ENCODE data around the gene GAP43. TPM values are rescaled to one million over a fixed set of nuclear protein-coding genes. Genes with fewer than 3 reads are reported as not detected.
"Not testable (repeated sequence)": the region's sequence is repeated elsewhere in the genome, so short reads cannot be mapped to it uniquely, and the experiment has no call there.

GAP43 gene
- total RNA-seq, 1 experiment from 2014 or later = 0.23 TPM

- DNase-seq (ENCODE audit: low read depth) = peak; percentile 34
These were observed 74.1 kb downstream of the GAP43 start for GRCh38 chr3:115697263-115698053.

GRCh38 chr3:115698851-115699591 lies 75.7 kb downstream of the GAP43 start:
- DNase-seq (ENCODE audit: low read depth) = peak; percentile 73

GRCh38 chr3:115699706-115700105 lies 76.4 kb downstream of the GAP43 start:
- DNase-seq (ENCODE audit: low read depth) = peak; percentile 66

GRCh38 chr3:115702598-115702997 lies 79.3 kb downstream of the GAP43 start:
- no peak for DNase-seq (ENCODE audit: low read depth)

- peak; percentile 28 for DNase-seq (ENCODE audit: low read depth)
These were observed 81.5 kb downstream of the GAP43 start for GRCh38 chr3:115704661-115705338.

- no peak for DNase-seq (ENCODE audit: low read depth)
These were observed 83.1 kb downstream of the GAP43 start for GRCh38 chr3:115706311-115706829.

- DNase-seq (ENCODE audit: low read depth) = no peak
These were observed 85.2 kb downstream of the GAP43 start for GRCh38 chr3:115708540-115708939.

- DNase-seq (ENCODE audit: low read depth) = no peak
These were observed 85.8 kb downstream of the GAP43 start for GRCh38 chr3:115709093-115709492.

- DNase-seq (ENCODE audit: low read depth) = no peak
These were observed 86.6 kb downstream of the GAP43 start for GRCh38 chr3:115709931-115710330.

- DNase-seq (ENCODE audit: low read depth) = peak; percentile 29
These were observed 87.5 kb downstream of the GAP43 start for GRCh38 chr3:115710799-115711198.

- DNase-seq (ENCODE audit: low read depth) = no peak
These were observed 89.6 kb downstream of the GAP43 start for GRCh38 chr3:115712871-115713270.

- DNase-seq (ENCODE audit: low read depth) = no peak
These were observed 90.0 kb downstream of the GAP43 start for GRCh38 chr3:115713284-115713683.

- DNase-seq (ENCODE audit: low read depth) = no peak
These were observed 92.0 kb downstream of the GAP43 start for GRCh38 chr3:115715241-115715745.

- DNase-seq (ENCODE audit: low read depth) = no peak
These were observed 97.7 kb downstream of the GAP43 start for GRCh38 chr3:115720983-115721382.

GRCh38 chr3:115725800-115726199 lies 102.5 kb downstream of the GAP43 start:
- DNase-seq (ENCODE audit: low read depth) = no peak

GRCh38 chr3:115727135-115727534 lies 103.8 kb downstream of the GAP43 start:
- no peak for DNase-seq (ENCODE audit: low read depth)

GRCh38 chr3:115728013-115728412 lies 104.7 kb downstream of the GAP43 start:
- DNase-seq (ENCODE audit: low read depth) = no peak

- not testable (repeated sequence) for DNase-seq (ENCODE audit: low read depth)
These were observed 113.0 kb downstream of the GAP43 start for GRCh38 chr3:115736341-115736740.

GRCh38 chr3:115741650-115742049 lies 118.3 kb downstream of the GAP43 start:
- no peak for DNase-seq (ENCODE audit: low read depth)

- not testable (repeated sequence) for DNase-seq (ENCODE audit: low read depth)
These were observed 121.2 kb downstream of the GAP43 start for GRCh38 chr3:115744516-115744915.

GRCh38 chr3:115752978-115753377 lies 129.7 kb downstream of the GAP43 start:
- not testable (repeated sequence) for DNase-seq (ENCODE audit: low read depth)

All from LHCN-M2 (cell line).